SK-N-SH treated with all-trans-retinoic acid at 6 μM for 48 hours (cell line): ENCODE measurements around the gene ZNF462.

Source experiments
- ATAC-seq: fragments of 200-7000 bp; cut with Tn5 transposase; 3 replicates; pipeline ENCODE4 v1.9.1; 2020; ENCODE audit warnings: mild to moderate bottlenecking, moderate library complexity
- ARNTL ChIP-seq: fragments of 450-650 bp; formaldehyde crosslinking; IDR thresholded peaks from 2 replicates; pipeline ENCODE4 v1.5.0; 2020; ENCODE audit warnings: low read depth, mild to moderate bottlenecking, moderate library complexity, borderline replicate concordance
- BACH2 ChIP-seq: fragments of 250-450 bp; sonication (Bioruptor Pico); IDR thresholded peaks from 2 replicates; pipeline ENCODE4 v1.9.0; 2021; ENCODE audit warnings: mild to moderate bottlenecking, borderline replicate concordance
- CSDC2 ChIP-seq: fragments of 250-450 bp; sonication (Bioruptor Pico); IDR thresholded peaks from 2 replicates; pipeline ENCODE4 v1.5.0; 2020; ENCODE audit warnings: mild to moderate bottlenecking, moderate library complexity
- ESRRG ChIP-seq: fragments of 250-450 bp; sonication (Bioruptor Pico); IDR thresholded peaks from 2 replicates; pipeline ENCODE4 v1.6.1; 2021; ENCODE audit warnings: mild to moderate bottlenecking
- GLIS3 ChIP-seq: fragments of 250-450 bp; sonication (Bioruptor Pico); IDR thresholded peaks from 2 replicates; pipeline ENCODE4 v1.5.0; 2020; ENCODE audit warnings: mild to moderate bottlenecking, moderate library complexity
- ISL1 ChIP-seq: fragments of 250-450 bp; sonication (Bioruptor Pico); IDR thresholded peaks from 2 replicates; pipeline ENCODE4 v2.1.2; 2022; ENCODE audit warnings: mild to moderate bottlenecking, moderate library complexity
- OSR1 ChIP-seq: fragments of 250-450 bp; sonication (Bioruptor Pico); IDR thresholded peaks from 2 replicates; pipeline ENCODE4 v1.8.0; 2022; ENCODE audit warnings: moderate library complexity, mild to moderate bottlenecking, inconsistent platforms
- PPARA ChIP-seq: fragments of 250-450 bp; sonication (Bioruptor Pico); IDR thresholded peaks from 2 replicates; pipeline ENCODE4 v1.5.0; 2020; ENCODE audit warnings: mild to moderate bottlenecking, borderline replicate concordance
- RARB ChIP-seq: fragments of 250-450 bp; sonication (Bioruptor Pico); IDR thresholded peaks from 2 replicates; pipeline ENCODE4 v1.8.0; 2021; ENCODE audit warnings: mild to moderate bottlenecking, moderate library complexity
- TCF4 ChIP-seq: fragments of 250-450 bp; sonication (Bioruptor Pico); IDR thresholded peaks from 2 replicates; pipeline ENCODE4 v1.8.0; 2021; ENCODE audit warnings: mild to moderate bottlenecking, moderate library complexity, borderline replicate concordance
- TOX ChIP-seq: fragments of 250-450 bp; sonication (Bioruptor Pico); IDR thresholded peaks from 2 replicates; pipeline ENCODE4 v1.8.0; 2021; ENCODE audit warnings: mild to moderate bottlenecking, moderate library complexity, borderline replicate concordance
- ZFP3 ChIP-seq: fragments of 250-450 bp; sonication (Bioruptor Pico); IDR thresholded peaks from 2 replicates; pipeline ENCODE4 v1.5.0; 2020; ENCODE audit warnings: mild to moderate bottlenecking, moderate library complexity
- ZFP30 ChIP-seq: fragments of 450-650 bp; formaldehyde crosslinking; IDR thresholded peaks from 2 replicates; pipeline ENCODE4 v1.5.0; 2022; ENCODE audit warnings: mild to moderate bottlenecking, moderate library complexity
- TF ChIP-seq, protein P1 (sequence below): fragments of 250-450 bp; sonication (Bioruptor Pico); IDR thresholded peaks from 2 replicates; pipeline ENCODE4 v1.5.0; 2020; ENCODE audit warnings: mild to moderate bottlenecking, moderate library complexity
- TF ChIP-seq, protein P2 (sequence below): fragments of 250-450 bp; sonication (Bioruptor Pico); IDR thresholded peaks from 2 replicates; pipeline ENCODE4 v1.5.1; 2020; ENCODE audit warnings: low read depth, mild to moderate bottlenecking, moderate library complexity
- TF ChIP-seq, protein P3 (sequence below): fragments of 250-450 bp; sonication (Bioruptor Pico); IDR thresholded peaks from 2 replicates; pipeline ENCODE4 v1.5.1; 2021; ENCODE audit warnings: mild to moderate bottlenecking, moderate library complexity

The ZNF462 gene

DNA sequence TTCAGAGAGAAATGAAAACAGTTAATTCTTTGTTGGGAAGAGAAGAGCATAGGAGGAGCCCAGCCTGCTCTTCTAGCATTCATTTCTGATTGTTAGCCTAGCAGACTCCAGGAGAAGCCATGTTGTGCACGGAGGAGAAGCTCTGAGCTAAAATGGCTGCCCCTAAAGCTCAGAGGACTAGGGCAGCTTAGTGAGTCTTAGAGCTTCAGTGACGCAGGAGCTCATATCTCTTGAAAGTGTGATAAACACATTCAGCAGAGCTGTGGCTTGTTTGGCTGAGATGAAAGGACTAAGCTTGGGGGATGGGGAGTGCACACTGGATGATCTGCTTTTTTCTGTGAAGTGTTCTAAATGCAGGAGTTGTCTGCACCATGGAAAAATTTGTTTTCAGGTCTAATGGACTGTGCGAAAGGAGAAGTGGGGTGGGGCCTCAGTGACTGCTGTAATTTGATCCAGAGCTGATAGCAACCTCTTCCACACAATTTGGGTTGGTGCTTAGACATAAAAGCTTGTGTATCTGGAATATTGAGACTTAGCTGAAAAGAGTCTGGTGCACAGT is 58.5 kb downstream of the ZNF462 start:
- ATAC-seq, result peak; percentile 75
- TF ChIP-seq ARNTL, result no peak
- TF ChIP-seq BACH2 (CRISPR knock-in tag), result 0 out of 2 replicates have a peak, but pooled peaks have one; percentile 28
- TF ChIP-seq ZFP30 (CRISPR knock-in tag), result no peak
- no peak; the same call in 1 of the 2 replicates for TF ChIP-seq ZFP3
- TF ChIP-seq, protein P1, sequence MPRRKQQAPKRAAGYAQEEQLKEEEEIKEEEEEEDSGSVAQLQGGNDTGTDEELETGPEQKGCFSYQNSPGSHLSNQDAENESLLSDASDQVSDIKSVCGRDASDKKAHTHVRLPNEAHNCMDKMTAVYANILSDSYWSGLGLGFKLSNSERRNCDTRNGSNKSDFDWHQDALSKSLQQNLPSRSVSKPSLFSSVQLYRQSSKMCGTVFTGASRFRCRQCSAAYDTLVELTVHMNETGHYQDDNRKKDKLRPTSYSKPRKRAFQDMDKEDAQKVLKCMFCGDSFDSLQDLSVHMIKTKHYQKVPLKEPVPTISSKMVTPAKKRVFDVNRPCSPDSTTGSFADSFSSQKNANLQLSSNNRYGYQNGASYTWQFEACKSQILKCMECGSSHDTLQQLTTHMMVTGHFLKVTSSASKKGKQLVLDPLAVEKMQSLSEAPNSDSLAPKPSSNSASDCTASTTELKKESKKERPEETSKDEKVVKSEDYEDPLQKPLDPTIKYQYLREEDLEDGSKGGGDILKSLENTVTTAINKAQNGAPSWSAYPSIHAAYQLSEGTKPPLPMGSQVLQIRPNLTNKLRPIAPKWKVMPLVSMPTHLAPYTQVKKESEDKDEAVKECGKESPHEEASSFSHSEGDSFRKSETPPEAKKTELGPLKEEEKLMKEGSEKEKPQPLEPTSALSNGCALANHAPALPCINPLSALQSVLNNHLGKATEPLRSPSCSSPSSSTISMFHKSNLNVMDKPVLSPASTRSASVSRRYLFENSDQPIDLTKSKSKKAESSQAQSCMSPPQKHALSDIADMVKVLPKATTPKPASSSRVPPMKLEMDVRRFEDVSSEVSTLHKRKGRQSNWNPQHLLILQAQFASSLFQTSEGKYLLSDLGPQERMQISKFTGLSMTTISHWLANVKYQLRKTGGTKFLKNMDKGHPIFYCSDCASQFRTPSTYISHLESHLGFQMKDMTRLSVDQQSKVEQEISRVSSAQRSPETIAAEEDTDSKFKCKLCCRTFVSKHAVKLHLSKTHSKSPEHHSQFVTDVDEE (CRISPR knock-in tag), result peak; percentile 47; the same call in 1 of the 2 replicates
- TF ChIP-seq CSDC2 (CRISPR knock-in tag), result no peak
- TF ChIP-seq GLIS3 (CRISPR knock-in tag), result no peak
- TF ChIP-seq, protein P2, sequence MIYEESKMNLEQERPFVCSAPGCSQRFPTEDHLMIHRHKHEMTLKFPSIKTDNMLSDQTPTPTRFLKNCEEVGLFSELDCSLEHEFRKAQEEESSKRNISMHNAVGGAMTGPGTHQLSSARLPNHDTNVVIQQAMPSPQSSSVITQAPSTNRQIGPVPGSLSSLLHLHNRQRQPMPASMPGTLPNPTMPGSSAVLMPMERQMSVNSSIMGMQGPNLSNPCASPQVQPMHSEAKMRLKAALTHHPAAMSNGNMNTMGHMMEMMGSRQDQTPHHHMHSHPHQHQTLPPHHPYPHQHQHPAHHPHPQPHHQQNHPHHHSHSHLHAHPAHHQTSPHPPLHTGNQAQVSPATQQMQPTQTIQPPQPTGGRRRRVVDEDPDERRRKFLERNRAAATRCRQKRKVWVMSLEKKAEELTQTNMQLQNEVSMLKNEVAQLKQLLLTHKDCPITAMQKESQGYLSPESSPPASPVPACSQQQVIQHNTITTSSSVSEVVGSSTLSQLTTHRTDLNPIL (CRISPR knock-in tag), result no peak; the same call in 1 of the 2 replicates
- TF ChIP-seq, all 23 proteins: peak for 2

DNA sequence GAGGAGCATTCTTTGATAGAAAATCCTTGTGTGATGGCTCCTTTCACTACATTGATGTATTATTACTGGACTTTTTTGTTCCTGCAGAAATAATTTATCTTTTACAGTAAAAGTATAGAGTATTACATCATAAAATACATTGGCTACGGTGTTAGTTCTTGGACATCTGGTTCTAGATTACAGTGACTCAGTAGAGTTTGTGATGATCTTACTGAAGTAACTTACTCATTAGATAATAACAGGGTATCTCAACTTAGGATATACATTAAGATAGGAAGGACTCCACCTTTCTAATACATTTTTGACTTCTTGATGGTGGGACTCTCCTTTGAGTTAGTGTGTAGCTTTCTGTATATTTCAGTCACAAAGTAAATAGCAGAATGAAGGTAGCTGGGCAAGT is 59.1 kb downstream of the ZNF462 start:
- no peak for TF ChIP-seq TCF4 (CRISPR knock-in tag)
- TF ChIP-seq BACH2 (CRISPR knock-in tag), result no peak
- no peak for TF ChIP-seq ARNTL
- TF ChIP-seq, protein P2 (CRISPR knock-in tag), result no peak
- ATAC-seq, result no peak

DNA sequence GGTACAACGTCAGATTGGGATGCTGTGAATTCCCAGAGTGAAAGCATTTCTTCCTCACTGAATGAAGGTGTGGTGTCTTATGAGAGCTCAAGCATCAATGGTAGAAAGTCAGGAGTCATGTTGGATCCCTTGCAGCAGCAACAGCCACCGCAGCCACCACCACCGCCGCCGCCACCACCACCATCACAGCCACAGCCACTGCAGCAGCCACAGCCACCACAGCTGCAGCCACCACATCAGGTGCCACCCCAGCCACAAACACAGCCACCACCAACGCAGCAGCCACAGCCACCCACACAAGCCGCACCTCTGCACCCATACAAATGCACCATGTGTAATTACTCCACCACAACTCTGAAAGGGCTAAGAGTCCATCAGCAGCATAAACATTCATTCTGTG is 62.4 kb downstream of the ZNF462 start:
- no peak for ATAC-seq
- TF ChIP-seq, protein P3, sequence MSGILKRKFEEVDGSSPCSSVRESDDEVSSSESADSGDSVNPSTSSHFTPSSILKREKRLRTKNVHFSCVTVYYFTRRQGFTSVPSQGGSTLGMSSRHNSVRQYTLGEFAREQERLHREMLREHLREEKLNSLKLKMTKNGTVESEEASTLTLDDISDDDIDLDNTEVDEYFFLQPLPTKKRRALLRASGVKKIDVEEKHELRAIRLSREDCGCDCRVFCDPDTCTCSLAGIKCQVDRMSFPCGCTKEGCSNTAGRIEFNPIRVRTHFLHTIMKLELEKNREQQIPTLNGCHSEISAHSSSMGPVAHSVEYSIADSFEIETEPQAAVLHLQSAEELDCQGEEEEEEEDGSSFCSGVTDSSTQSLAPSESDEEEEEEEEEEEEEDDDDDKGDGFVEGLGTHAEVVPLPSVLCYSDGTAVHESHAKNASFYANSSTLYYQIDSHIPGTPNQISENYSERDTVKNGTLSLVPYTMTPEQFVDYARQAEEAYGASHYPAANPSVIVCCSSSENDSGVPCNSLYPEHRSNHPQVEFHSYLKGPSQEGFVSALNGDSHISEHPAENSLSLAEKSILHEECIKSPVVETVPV (CRISPR knock-in tag), result no peak
- TF ChIP-seq ESRRG (CRISPR knock-in tag), result no peak

DNA sequence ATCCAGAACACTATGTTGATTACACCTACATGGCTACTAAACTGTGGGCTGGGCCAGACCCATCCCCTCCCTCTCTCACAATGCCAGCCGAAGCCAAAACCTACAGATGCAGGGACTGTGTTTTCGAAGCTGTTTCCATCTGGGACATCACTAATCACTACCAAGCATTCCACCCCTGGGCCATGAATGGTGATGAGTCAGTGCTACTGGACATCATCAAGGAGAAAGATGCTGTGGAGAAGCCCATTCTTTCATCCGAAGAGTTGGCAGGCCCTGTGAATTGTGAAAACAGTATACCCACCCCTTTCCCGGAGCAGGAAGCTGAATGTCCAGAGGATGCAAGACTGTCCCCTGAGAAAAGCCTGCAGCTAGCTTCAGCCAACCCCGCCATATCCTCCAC is 65.0 kb downstream of the ZNF462 start:
- no peak for TF ChIP-seq RARB (CRISPR knock-in tag)
- TF ChIP-seq TCF4 (CRISPR knock-in tag), result no peak
- TF ChIP-seq ARNTL, result no peak
- TF ChIP-seq, protein P2 (CRISPR knock-in tag), result no peak
- TF ChIP-seq ISL1 (CRISPR knock-in tag), result peak; percentile 40; the same call in 1 of the 2 replicates
- TF ChIP-seq OSR1, result no peak
- TF ChIP-seq, all 23 proteins: peak for 1
- peak; percentile 79 for ATAC-seq

DNA sequence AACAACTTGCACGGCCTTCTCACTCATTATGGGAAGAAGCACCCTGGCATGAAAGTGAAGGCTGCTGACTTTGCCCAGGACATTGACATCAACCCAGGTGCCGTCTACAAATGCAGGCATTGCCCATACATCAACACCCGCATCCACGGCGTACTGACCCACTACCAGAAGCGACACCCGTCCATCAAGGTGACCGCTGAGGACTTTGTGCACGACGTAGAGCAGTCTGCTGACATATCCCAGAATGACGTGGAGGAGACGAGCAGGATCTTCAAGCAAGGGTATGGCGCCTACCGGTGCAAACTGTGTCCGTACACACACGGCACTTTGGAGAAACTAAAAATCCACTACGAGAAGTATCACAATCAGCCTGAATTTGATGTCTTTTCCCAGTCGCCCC is 65.4 kb downstream of the ZNF462 start:
- ATAC-seq, result no peak

More for the DNA sequence above, 65.4 kb downstream of the ZNF462 start:
- TF ChIP-seq, protein P2 (CRISPR knock-in tag), result no peak
- TF ChIP-seq BACH2 (CRISPR knock-in tag) (no peak), CSDC2 (CRISPR knock-in tag) (no peak), ESRRG (CRISPR knock-in tag) (no peak), ISL1 (CRISPR knock-in tag) (no peak), TCF4 (CRISPR knock-in tag) (no peak), PPARA (CRISPR knock-in tag) (no peak), ARNTL (no peak), TOX (CRISPR knock-in tag) (no peak)
